Heart right ventricle (tissue), 16 donors: ENCODE results near the gene COL4A6. TPM values are rescaled to one million over a fixed set of nuclear protein-coding genes. Genes with fewer than 3 reads are reported as not detected.
A peak's percentile ranks its signal among the peaks of the same experiment; 100 is the strongest.

Experiments
- ATAC-seq, 8 donors: fragments of 200-7000 bp; cut with Tn5 transposase; one replicate each; pipeline ENCODE4 v1.9.1; 2020; ENCODE audit warnings: mild to moderate bottlenecking in 8 of 8, moderate library complexity in 8 of 8, moderate number of reproducible peaks in 1 of 8
- DNase-seq, 2 donors: peaks; one replicate each; pipeline ENCODE4 v3.0.0-alpha.2; 2020
- H3K27ac ChIP-seq, 10 donors: fragments of 200-600 bp; sonication (generic) in 2 of 10; one replicate each; pipeline versions ENCODE4 v1.5.0 to v1.8.0; 2020 to 2022; ENCODE audit warnings: mild to moderate bottlenecking in 3 of 10
- H3K27me3 ChIP-seq, 7 donors: fragments of 200-600 bp; one replicate each; pipeline ENCODE4 v1.8.0; 2021 to 2022; ENCODE audit warnings: mild to moderate bottlenecking in 2 of 7
- H3K36me3 ChIP-seq, 9 donors: fragments of 200-600 bp; sonication (generic) in 1 of 9; one replicate each; pipeline versions ENCODE4 v1.5.0 to v1.8.0; 2020 to 2022; ENCODE audit warnings: mild to moderate bottlenecking in 2 of 9
- H3K4me1 ChIP-seq, 9 donors: fragments of 200-600 bp; sonication (generic) in 1 of 9; one replicate each; pipeline versions ENCODE4 v1.5.0 to v1.8.0; 2020 to 2022; ENCODE audit warnings: mild to moderate bottlenecking in 4 of 9
- H3K4me3 ChIP-seq, 10 donors: fragments of 200-600 bp; sonication (generic) in 2 of 10; one replicate each; pipeline versions ENCODE4 v1.5.0 to v1.8.0; 2020 to 2022; ENCODE audit warnings: mild to moderate bottlenecking in 7 of 10, moderate library complexity in 2 of 10
- H3K9me3 ChIP-seq, 11 donors: fragments of 200-600 bp in 10 of 11; sonication (generic) in 2 of 11; one replicate each; pipeline versions ENCODE4 v1.5.0 to v1.8.0; 2013 to 2022; ENCODE audit warnings: mild to moderate bottlenecking in 2 of 11, control low read depth in 1 of 11, moderate library complexity in 1 of 11
- CTCF ChIP-seq, 9 donors: fragments of 200-600 bp; sonication (generic) in 2 of 9; IDR thresholded peaks; one replicate each; pipeline versions ENCODE4 v1.5.0 to v1.8.0; 2021 to 2022; ENCODE audit warnings: antibody characterized with exemption in 9 of 9, mild to moderate bottlenecking in 5 of 9, moderate library complexity in 1 of 9
- WGBS, 2 donors: extraction: QIAGEN DNeasy Blood & Tissue Kit; methylation state at CpG; one replicate each; pipeline ENCODE4 v1.1.7; 2013; ENCODE audit warnings: inconsistent platforms in 1 of 2; 5-methylcytosine and 5-hydroxymethylcytosine counted together
- intact Hi-C, 10 donors: fragments of 100-400 bp; cut with DNase I; formaldehyde crosslinking; loops; one replicate each; pipeline versions ENCODE4 v1.11.1 to v1.14.2; 2022
- polyA plus RNA-seq, 2 donors: library from polyadenylated mRNA; stranded (reverse); fragments of 200-250 nt; gene quantifications; one replicate each; pipeline ENCODE4 v1.2.3, GENCODE V29; 2013
- total RNA-seq, 10 donors: library from RNA; stranded (reverse); fragmentation: NEBNext Ultra II Directional in 3 of 10; extraction: Animal tissue kit (Norgen Biotek cat#: 25700) in 3 of 10; gene quantifications; one replicate each; pipeline versions ENCODE4 v1.2.1 to v1.2.4, GENCODE V29; 2021 to 2023
- donor health status: Arrhythmogenic right ventricular cardiomyopathy.
- donor health status: ischemic (EF 13 %, LVEDD 7.1; RV severe dilation, severe dysfunction).
- donor health status: healthy with polysubstance abuse.
- donor health status: DM: no; HTN: yes; CAD: no.
- donor health status: DM: no; HTN: no; CAD: no.
- donor health status: ischemic (EF 25% LVEDD 6.9; RV normal size, moderate dysfunction).
- donor health status: ischemic (EF 25% LVEDD 5.7; RV mildly dilated, moderate dysfunction).
- donor health status: healthy.
- donor health status: DM: yes; HTN: yes; CAD: no.
- donor health status: Ischemic cardiomyopathy.
- donor health status: ischemic (EF 35%, LVEDD 5.7; RV mildly dilated, moderate dysfunction).
- donor health status: nonischemic (EF 11% LVEDD 7.7; RV severe dilation, severe dysfunction).
- donor health status: DM: yes; HTN: yes; CAD: no.
- donor health status: PGD.
- donor health status: ischemic (EF 29% LVEDD 5.4; RV normal size, mild dysfunction).
- donor health status: nonischemic (EF 23%, LVEDD 6.1; RV moderate dilation, normal function).

The COL4A6 gene
- total and polyA plus RNA-seq, 12 donors, result 1.7 to 10.8 (median 7.6) TPM

GRCh38 chrX:108138814-108139702, 299.2 kb downstream of the COL4A6 start:
- peaks cover 0 to 79% (median 0%) of the 10 kb centered on the region in 9 donors for H3K36me3 ChIP-seq
- WGBS, 2 donors, result 79 to 86% methylated on average over 7 of the region's 7 CpGs
- intact Hi-C loops, result loop anchor here in 5 of 10 donors (2.0 to 10.0 kb wide), 3 partner anchors 114 to 118 kb away; no protein-coding TSS in a partner anchor
- no peaks in the 10 kb centered on the region for H3K4me1 ChIP-seq
- H3K27me3 ChIP-seq, result peaks cover 0 to 6% (median 0%) of the 10 kb centered on the region in 7 donors
- H3K27ac ChIP-seq, result no peak overlapping the region
- no peak overlapping the region for H3K4me3 ChIP-seq
- ATAC-seq (peak in 2 of 8 donors; percentile 14 to 44), DNase-seq (no peak)
- H3K9me3 ChIP-seq, result peaks cover 0 to 3% (median 0%) of the 10 kb centered on the region in 11 donors
- TF ChIP-seq CTCF (IDR thresholded peaks at IDR 0.05), result peak; percentile 19 to 56 (median 48)

GRCh38 chrX:108134724-108135123, 303.5 kb downstream of the COL4A6 start:
- ATAC-seq (no peak), DNase-seq (no peak)
- H3K27ac ChIP-seq, result no peak overlapping the region
- TF ChIP-seq CTCF (IDR thresholded peaks at IDR 0.05), result no peak
- H3K4me1 ChIP-seq, result peaks cover 0 to 9% (median 0%) of the 10 kb centered on the region in 9 donors
- H3K4me3 ChIP-seq, result no peak overlapping the region
- peaks cover 0 to 3% (median 0%) of the 10 kb centered on the region in 11 donors for H3K9me3 ChIP-seq
- peaks cover 0 to 22% (median 0%) of the 10 kb centered on the region in 7 donors for H3K27me3 ChIP-seq
- peaks cover 0 to 59% (median 0%) of the 10 kb centered on the region in 9 donors for H3K36me3 ChIP-seq
- WGBS, 2 donors, result 80 to 91% methylated on average over 1 of the region's 1 CpG
- intact Hi-C loops, result loop anchor here in 4 of 10 donors (5.0 to 10.0 kb wide), 3 partner anchors 42 to 112 kb away; partner anchors contain the start of genes ATG4A (in 3 of the 4) and PSMD10 (in 3 of the 4)

GRCh38 chrX:108132876-108133275, 305.3 kb downstream of the COL4A6 start:
- no peak for TF ChIP-seq CTCF (IDR thresholded peaks at IDR 0.05)
- H3K36me3 ChIP-seq, result peaks cover 0 to 47% (median 0%) of the 10 kb centered on the region in 9 donors
- peaks cover 0 to 22% (median 0%) of the 10 kb centered on the region in 7 donors for H3K27me3 ChIP-seq
- no peaks in the 10 kb centered on the region for H3K9me3 ChIP-seq
- 60 to 66% methylated on average over 2 of the region's 2 CpGs for WGBS, 2 donors
- intact Hi-C loops, result loop anchor here in 4 of 10 donors (5.0 to 10.0 kb wide), 2 partner anchors 41 to 108 kb away; partner anchors contain the start of genes ATG4A (in 3 of the 4) and PSMD10 (in 3 of the 4)
- peaks cover 0 to 9% (median 0%) of the 10 kb centered on the region in 9 donors for H3K4me1 ChIP-seq
- H3K27ac ChIP-seq, result peak overlapping the region in 4 of 10 donors; percentile 43 to 81 (median 74)
- DNase-seq, result no peak
- ATAC-seq, result no peak
- no peak overlapping the region for H3K4me3 ChIP-seq

GRCh38 chrX:108132034-108132433, 306.2 kb downstream of the COL4A6 start:
- Histone ChIP-seq H3K27me3 (peaks cover 0 to 28% (median 0%) of the 10 kb centered on the region in 7 donors), H3K4me1 (peaks cover 0 to 11% (median 0%) of the 10 kb centered on the region in 9 donors), H3K4me3 (no peak overlapping the region), H3K36me3 (peaks cover 0 to 46% (median 0%) of the 10 kb centered on the region in 9 donors), H3K9me3 (no peaks in the 10 kb centered on the region), H3K27ac (peak overlapping the region; percentile 28 to 81 (median 63))
- ATAC-seq (no peak), DNase-seq (no peak)
- no peak for TF ChIP-seq CTCF (IDR thresholded peaks at IDR 0.05)
- 89 to 92% methylated on average over 8 of the region's 8 CpGs for WGBS, 2 donors
- intact Hi-C loops, result loop anchor here in 4 of 10 donors (5.0 to 10.0 kb wide), 2 partner anchors 40 to 107 kb away; partner anchors contain the start of genes ATG4A (in 3 of the 4) and PSMD10 (in 3 of the 4)
